GM19468 (cell line): ENCODE results near the gene PEPD.
"Not testable (repeated sequence)": the region's sequence is repeated elsewhere in the genome, so short reads cannot be mapped to it uniquely, and the experiment has no call there.

Experiments
- ATAC-seq: cut with Tn5 transposase; IDR thresholded peaks from one replicate; pipeline ENCODE4 v1.9.1; 2021; ENCODE audit warnings: mild to moderate bottlenecking, moderate library complexity, moderate number of reproducible peaks; ENCODE audit not compliant: unreplicated experiment; ENCODE audit errors: extremely low read depth

PEPD gene

DNA sequence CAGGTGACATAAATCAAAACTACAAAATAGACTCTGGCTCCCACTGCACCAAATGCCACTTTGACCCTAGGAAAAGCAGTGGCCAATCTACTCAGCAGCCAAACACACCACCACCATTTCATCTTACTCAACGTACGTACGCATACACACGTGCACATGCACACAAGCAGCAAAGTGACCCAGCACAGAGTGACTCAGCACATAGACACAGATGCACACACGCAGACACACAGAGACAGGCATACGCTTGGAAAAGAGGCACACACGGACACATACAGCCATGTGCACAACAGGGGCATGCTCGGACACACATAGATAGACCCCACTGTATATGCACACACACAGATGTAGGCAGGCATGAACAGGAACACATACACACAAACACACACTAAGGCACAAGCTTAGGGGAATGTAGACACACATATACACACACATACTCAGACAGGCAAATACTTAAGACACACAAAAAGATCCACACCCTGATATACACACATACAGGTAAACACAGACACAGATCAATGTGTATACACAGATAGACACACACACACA lies 37.3 kb downstream of the PEPD start:
- no peak for ATAC-seq

DNA sequence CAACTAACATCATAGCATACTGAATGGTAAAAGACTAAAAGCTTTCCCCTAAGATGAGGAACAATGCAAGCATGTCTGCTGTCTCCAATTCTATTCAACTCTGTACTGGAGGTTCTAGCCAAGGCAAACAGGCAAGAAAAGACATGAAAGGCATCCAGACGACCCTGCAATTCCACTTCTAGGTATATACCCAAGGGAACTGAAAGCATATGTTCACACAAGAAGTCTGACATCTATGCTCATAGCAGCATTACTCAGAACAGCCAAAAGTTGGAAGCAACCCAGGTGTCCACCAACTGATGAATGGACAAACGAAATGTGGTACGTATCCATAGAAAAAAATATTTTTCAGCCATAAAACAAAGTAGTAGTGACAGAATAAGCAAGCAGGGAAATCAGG lies 39.1 kb downstream of the PEPD start:
- no peak for ATAC-seq

DNA sequence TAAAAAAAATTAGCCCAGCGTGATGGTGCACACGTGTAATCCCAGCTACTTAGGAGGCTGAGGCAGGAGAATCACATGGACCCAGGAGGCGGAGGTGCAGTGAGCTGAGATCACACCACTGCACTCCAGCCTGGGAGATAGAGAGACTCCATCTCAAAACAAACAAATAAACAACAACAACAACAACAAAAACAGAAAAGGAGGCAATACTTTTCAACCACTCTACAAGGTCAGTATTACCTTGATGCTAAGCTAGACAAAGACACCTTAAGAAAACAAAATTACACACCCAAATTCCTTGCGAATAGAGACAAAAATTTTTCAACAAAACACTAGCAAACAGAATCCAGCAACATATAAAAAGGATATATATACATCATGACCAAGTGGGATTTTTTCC lies 39.7 kb downstream of the PEPD start:
- no peak for ATAC-seq

DNA sequence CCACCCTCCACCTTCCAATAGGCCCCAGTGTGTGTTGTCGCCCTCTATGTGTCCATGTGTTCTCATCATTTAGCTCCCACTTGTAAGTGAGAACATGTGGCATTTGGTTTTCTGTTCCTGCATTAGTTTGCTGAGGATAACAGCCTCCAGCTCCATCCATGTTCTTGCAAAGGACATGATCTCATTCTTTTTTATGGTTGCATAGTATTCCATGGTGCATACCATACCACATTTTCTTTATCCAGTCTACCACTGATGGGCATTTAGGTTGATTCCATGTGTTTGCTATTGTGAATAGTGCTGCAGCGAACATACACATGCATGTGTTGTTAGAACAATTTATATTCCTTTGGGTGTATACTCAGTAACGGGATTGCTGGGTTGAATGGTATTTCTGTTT lies 42.0 kb downstream of the PEPD start:
- ATAC-seq = not testable (repeated sequence)

DNA sequence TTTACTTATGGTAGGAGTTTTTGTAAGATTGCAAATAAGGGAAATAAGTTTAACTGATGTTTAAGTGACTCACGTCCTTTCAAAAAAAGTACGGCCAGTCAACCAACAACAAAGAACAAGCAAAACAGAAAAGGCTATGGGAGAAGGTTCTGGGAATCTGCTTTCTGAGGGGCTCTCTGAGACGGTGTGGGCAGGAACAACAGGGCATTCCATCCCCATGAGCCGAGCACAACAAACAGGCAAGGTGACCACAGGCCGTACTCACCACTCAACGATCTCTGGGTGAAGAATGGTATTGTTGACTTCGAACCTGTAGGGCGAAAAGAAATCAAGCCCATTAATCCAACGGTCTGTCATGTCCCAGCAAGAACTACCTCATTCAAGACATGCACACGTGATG lies 43.8 kb downstream of the PEPD start:
- no peak for ATAC-seq

GRCh38 chr19:33476151-33476707 lies 45.4 kb downstream of the PEPD start:
- ATAC-seq = no peak

DNA sequence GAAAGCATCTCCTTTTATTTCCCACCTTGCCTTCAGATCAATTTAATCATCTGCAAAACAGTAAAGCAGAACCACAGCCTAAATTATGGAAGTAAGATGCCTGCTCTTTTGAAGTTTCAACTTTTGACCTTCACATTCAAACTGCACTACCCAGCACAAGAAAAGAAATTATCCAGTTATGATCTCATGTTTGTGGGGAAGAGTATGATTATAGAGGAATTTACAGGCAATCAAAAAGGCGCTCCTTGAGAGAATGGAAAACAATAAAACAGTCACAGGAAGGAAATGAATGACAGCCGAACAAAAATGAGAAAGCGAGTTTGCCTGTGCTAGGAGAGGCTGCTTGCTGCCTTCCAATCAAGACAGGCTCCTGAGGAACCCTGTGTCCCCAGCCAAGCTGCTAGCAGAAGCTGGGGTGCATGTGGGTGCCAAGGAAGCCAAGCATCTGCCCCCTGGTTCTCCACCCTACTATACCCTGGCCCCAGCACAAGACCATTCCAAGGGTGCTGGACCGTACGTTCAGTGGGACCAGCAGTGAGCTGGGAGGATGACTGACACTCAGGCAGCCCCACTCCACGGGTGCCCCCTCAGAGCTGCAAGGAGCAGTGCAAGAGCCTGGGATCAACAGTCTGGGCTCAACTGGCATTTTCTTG lies 47.8 kb downstream of the PEPD start:
- ATAC-seq = no peak

DNA sequence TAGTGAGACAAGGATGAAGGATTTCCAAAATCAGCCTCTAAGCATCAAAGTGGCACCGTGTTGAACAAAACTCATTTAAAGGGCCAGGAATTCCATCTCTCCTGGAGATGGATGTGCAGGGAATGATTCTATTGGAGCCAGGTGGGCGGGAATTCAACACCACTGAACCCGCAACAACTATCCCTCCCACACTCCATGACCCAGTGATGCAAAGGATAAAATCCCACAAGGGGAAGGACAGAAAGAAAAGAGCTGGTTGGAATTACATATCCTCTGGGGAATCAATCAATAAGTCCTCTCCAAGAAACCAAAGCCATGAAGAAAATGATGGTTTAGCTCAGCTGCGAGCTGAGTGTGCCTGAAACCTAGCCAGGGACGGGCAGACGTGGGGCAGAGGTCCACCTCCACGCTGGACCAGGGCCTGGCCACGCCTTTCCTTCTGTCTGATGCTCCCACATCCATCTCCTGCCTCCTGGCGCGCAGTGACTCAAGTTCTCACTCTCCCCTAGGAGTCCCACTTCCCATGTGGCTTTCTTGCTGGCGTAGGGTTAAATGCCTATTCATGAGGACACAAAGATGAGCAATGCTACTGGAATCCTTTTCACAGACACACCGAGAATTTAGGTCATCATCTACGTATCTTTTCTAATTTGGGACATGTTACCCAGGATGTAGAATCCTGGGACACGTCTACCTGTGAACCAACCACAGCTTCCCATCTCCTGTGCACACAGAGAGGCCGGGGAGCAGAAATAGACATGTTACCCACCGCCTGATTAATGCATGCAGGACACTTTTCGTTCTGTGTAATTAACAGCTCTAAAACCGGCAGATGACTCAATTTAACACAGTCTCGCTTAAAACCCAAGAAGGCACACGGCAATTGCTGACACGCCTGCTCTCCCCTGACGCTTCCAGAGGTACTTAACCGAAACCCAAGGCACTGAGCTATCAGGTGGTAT lies 48.6 kb downstream of the PEPD start:
- ATAC-seq = no peak

GRCh38 chr19:33472226-33472625 lies 49.4 kb downstream of the PEPD start:
- no peak for ATAC-seq

GRCh38 chr19:33471111-33471996 lies 50.2 kb downstream of the PEPD start:
- ATAC-seq = no peak

DNA sequence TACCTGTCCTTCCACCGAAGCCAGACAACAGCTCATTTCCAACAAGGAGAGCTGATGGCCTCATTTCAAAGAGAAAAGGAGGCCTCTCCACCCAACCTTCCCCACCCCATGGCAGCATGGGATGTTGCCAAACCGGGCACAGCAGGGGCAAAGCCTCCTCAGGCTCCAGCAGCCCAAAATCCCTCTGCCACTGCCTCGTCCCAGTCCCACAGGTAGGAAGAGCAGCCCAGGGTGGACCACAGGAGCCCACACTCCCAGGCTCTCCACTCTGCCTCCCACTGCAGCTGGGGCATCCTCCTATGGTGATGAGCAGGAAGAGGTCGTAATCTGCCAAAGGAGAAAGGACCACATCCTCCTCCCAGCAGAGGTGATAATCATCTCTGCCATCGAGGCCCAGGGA lies 50.9 kb downstream of the PEPD start:
- ATAC-seq = no peak

DNA sequence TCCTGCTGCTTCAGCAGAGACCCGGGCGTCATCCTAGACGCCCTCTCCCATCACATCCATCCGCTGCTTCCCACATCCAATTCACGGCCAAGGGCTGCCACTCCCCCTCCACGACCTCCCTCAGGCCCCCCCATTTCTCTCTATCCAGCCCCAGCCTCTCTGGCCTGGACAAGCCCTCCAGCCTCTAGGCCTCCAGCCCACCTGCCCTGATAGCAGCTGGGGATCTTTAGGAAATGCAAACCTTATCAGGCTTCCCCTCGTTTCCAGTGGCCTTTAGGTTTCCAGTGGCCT lies 51.6 kb downstream of the PEPD start:
- no peak for ATAC-seq

GRCh38 chr19:33469171-33470039 lies 52.2 kb downstream of the PEPD start:
- ATAC-seq = no peak

GRCh38 chr19:33468361-33469170 lies 53.0 kb downstream of the PEPD start:
- ATAC-seq = no peak

GRCh38 chr19:33467851-33468250 lies 53.7 kb downstream of the PEPD start:
- no peak for ATAC-seq

GRCh38 chr19:33465834-33466233 lies 55.8 kb downstream of the PEPD start:
- ATAC-seq = no peak

DNA sequence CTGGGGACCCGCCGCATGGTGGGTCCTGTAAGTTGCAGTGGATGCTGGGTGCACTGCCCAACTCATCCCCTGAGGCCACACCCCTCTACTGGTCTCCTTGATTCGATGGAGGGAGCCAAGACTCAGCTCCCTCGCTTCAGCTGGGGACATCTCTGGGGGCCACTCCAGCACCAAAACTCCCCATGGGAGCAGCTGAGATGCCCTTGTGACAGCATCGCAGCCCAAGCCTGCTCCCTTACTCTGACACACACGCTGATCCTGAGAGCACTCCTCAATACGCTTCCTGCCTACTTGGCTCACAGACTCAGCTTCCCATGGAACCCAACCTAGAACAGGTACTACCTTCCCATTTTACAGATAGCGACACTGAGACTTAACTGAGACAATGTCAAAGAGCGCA lies 56.2 kb downstream of the PEPD start:
- ATAC-seq = no peak

DNA sequence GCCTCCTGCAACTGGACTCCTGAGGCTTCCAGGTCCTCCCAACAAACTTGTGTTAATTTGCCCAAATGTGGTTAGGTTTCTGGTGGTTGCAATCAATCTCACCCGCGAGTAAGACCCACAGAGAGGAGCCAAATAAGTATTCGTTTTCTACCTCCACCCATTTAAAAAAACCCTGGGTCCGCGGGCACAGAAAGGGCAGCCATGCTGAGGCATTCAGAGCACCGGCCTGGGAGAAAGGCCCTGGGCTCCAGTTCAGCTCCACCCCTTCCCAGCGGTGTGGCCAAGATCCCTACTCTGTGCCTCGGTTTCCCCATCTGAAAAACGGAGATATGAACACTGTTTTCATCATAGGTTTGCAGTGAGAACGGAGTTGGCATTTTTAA lies 56.9 kb downstream of the PEPD start:
- ATAC-seq = no peak
